Esophagus (tissue), 2 donors: ENCODE data around the gene CEP68. TPM values are rescaled to one million over a fixed set of nuclear protein-coding genes. Genes with fewer than 3 reads are reported as not detected.

ENCODE experiments used
- H3K27ac ChIP-seq, 2 donors: one replicate each; pipeline ENCODE4 v1.5.1; 2013; ENCODE audit warnings: low read depth in 2 of 2, mild to moderate bottlenecking in 2 of 2, inconsistent platforms in 1 of 2, low read length in 1 of 2, moderate library complexity in 1 of 2
- H3K27me3 ChIP-seq, 2 donors: one replicate each; pipeline ENCODE4 v1.6.1; 2013; ENCODE audit warnings: low read length in 2 of 2, control low read depth in 1 of 2, mild to moderate bottlenecking in 1 of 2; ENCODE audit not compliant: insufficient read depth in 2 of 2, control insufficient read depth in 1 of 2
- H3K36me3 ChIP-seq, 2 donors: one replicate each; pipeline ENCODE4 v1.6.1; 2013; ENCODE audit warnings: low read length in 1 of 2; ENCODE audit not compliant: control insufficient read depth in 2 of 2, insufficient read depth in 2 of 2
- H3K4me1 ChIP-seq, 2 donors: one replicate each; pipeline ENCODE4 v1.6.1; 2013; ENCODE audit warnings: low read length in 1 of 2; ENCODE audit not compliant: control insufficient read depth in 2 of 2, insufficient read depth in 2 of 2
- H3K4me3 ChIP-seq, 2 donors: one replicate each; pipeline ENCODE4 v1.5.1; 2013; ENCODE audit warnings: low read length in 2 of 2, mild to moderate bottlenecking in 2 of 2, low read depth in 1 of 2, moderate library complexity in 1 of 2
- H3K9me3 ChIP-seq, 2 donors: one replicate each; pipeline ENCODE4 v1.6.1; 2013; ENCODE audit warnings: mild to moderate bottlenecking in 2 of 2, low read depth in 1 of 2, low read length in 1 of 2, moderate library complexity in 1 of 2; ENCODE audit not compliant: control insufficient read depth in 2 of 2, insufficient read depth in 1 of 2
- WGBS, 2 donors: extraction: QIAGEN DNeasy Blood & Tissue Kit; methylation state at CpG; one replicate each; pipeline ENCODE4 v1.1.7; 2013; 5-methylcytosine and 5-hydroxymethylcytosine counted together
- polyA plus RNA-seq, 2 donors: library from polyadenylated mRNA; stranded (reverse); fragments of 200-250 nt; gene quantifications; one replicate each; pipeline ENCODE4 v1.2.3, GENCODE V29; 2013
- donor health status: healthy with polysubstance abuse.
- donor health status: Bipolar disorder and iron deficiency.

Gene CEP68
- polyA plus RNA-seq, 2 donors = 3.3 to 4.3 TPM

- H3K27ac ChIP-seq = no peak overlapping the region
- 56 to 69% methylated on average over 1 of the region's 1 CpG for WGBS, 2 donors
- no peak overlapping the region for H3K4me3 ChIP-seq
- H3K9me3 ChIP-seq = no peaks in the 10 kb centered on the region
- H3K36me3 ChIP-seq = peaks cover 2 to 9% of the 10 kb centered on the region in 2 donors
- H3K4me1 ChIP-seq = no peaks in the 10 kb centered on the region
- H3K27me3 ChIP-seq = no peaks in the 10 kb centered on the region
Observed at GRCh38 chr2:65097844-65098243, 41.6 kb downstream of the CEP68 start.

GRCh38 chr2:65098741-65099140 is 42.5 kb downstream of the CEP68 start:
- Histone ChIP-seq H3K27me3 (no peaks in the 10 kb centered on the region), H3K36me3 (peaks cover 2 to 9% of the 10 kb centered on the region in 2 donors), H3K9me3 (no peaks in the 10 kb centered on the region), H3K4me1 (no peaks in the 10 kb centered on the region), H3K4me3 (no peak overlapping the region), H3K27ac (no peak overlapping the region)
- WGBS, 2 donors = 87 to 88% methylated on average over 5 of the region's 5 CpGs

DNA sequence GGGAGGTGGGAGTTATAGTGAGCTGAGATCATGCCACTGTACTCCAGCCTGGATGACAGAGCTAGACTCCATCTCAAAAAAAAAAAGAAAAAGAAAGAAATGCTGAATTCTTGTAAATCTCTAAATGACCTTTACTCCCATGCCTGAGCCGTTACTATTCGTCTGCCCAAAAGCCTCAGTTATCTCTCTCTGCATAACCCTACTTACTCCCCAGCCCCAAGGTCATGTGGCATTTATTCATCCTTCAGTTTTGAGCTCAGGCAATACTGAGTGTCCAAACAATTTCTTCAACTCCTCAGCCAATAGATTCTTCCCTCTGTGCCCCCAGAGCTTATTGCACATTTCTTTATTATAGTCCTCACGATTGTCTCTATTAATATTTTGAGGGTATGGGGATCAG is 44.9 kb downstream of the CEP68 start:
- Histone ChIP-seq H3K4me3 (no peak overlapping the region), H3K36me3 (peaks cover 2 to 3% of the 10 kb centered on the region in 2 donors), H3K9me3 (no peaks in the 10 kb centered on the region), H3K27ac (no peak overlapping the region), H3K4me1 (no peaks in the 10 kb centered on the region), H3K27me3 (no peaks in the 10 kb centered on the region)
- 59 to 84% methylated on average over 3 of the region's 3 CpGs for WGBS, 2 donors

- 80 to 85% methylated on average over 6 of the region's 6 CpGs for WGBS, 2 donors
- H3K36me3 ChIP-seq = peaks cover 2 to 3% of the 10 kb centered on the region in 2 donors
Observed at GRCh38 chr2:65103013-65103715, 46.9 kb downstream of the CEP68 start.

GRCh38 chr2:65107530-65107929 is 51.3 kb downstream of the CEP68 start:
- H3K4me3 ChIP-seq = no peak overlapping the region
- H3K9me3 ChIP-seq = no peaks in the 10 kb centered on the region
- H3K4me1 ChIP-seq = no peaks in the 10 kb centered on the region
- no peaks in the 10 kb centered on the region for H3K36me3 ChIP-seq
- no peaks in the 10 kb centered on the region for H3K27me3 ChIP-seq
- no peak overlapping the region for H3K27ac ChIP-seq
- 97% methylated on average over 5 of the region's 5 CpGs for WGBS, 2 donors

More at GRCh38 chr2:65103013-65103715, 46.9 kb downstream of the CEP68 start:
- no peaks in the 10 kb centered on the region for H3K9me3 ChIP-seq
- no peak overlapping the region for H3K4me3 ChIP-seq
- no peaks in the 10 kb centered on the region for H3K4me1 ChIP-seq
- no peaks in the 10 kb centered on the region for H3K27me3 ChIP-seq
- H3K27ac ChIP-seq = no peak overlapping the region

GRCh38 chr2:65108780-65109179 is 52.6 kb downstream of the CEP68 start:
- H3K4me1 ChIP-seq = no peaks in the 10 kb centered on the region
- WGBS, 2 donors = 77 to 85% methylated on average over 6 of the region's 6 CpGs
- no peak overlapping the region for H3K27ac ChIP-seq
- no peaks in the 10 kb centered on the region for H3K27me3 ChIP-seq
- H3K9me3 ChIP-seq = no peaks in the 10 kb centered on the region
- H3K4me3 ChIP-seq = no peak overlapping the region
- H3K36me3 ChIP-seq = no peaks in the 10 kb centered on the region

DNA sequence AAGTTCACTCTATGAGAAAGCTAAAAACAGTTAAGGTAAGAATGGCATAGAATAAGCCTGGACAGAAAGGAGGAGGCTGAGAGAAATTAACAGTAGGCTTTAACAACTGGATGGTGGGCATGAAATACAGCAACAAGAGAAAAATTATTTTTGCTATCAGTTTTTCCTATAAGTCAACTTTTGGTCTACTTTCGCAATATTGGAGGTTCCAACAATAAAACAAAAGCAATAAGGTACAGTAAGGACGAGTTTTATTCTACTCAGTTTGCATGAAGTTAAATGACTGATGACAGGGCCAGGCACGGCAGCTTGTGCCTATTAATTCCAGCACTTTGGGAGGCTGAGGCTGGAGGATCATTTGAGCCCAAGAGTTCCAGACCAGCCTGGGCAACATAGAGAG is 56.4 kb downstream of the CEP68 start:
- H3K9me3 ChIP-seq = no peaks in the 10 kb centered on the region
- 48 to 53% methylated on average over 3 of the region's 3 CpGs for WGBS, 2 donors
- no peaks in the 10 kb centered on the region for H3K27me3 ChIP-seq
- no peak overlapping the region for H3K27ac ChIP-seq
- no peaks in the 10 kb centered on the region for H3K36me3 ChIP-seq
- no peaks in the 10 kb centered on the region for H3K4me1 ChIP-seq
- no peak overlapping the region for H3K4me3 ChIP-seq

- no peak overlapping the region for H3K4me3 ChIP-seq
- 94 to 98% methylated on average over 4 of the region's 4 CpGs for WGBS, 2 donors
- H3K27ac ChIP-seq = no peak overlapping the region
- no peaks in the 10 kb centered on the region for H3K9me3 ChIP-seq
- no peaks in the 10 kb centered on the region for H3K4me1 ChIP-seq
- H3K27me3 ChIP-seq = no peaks in the 10 kb centered on the region
- H3K36me3 ChIP-seq = no peaks in the 10 kb centered on the region
Observed at GRCh38 chr2:65113229-65113628, 57.0 kb downstream of the CEP68 start.

DNA sequence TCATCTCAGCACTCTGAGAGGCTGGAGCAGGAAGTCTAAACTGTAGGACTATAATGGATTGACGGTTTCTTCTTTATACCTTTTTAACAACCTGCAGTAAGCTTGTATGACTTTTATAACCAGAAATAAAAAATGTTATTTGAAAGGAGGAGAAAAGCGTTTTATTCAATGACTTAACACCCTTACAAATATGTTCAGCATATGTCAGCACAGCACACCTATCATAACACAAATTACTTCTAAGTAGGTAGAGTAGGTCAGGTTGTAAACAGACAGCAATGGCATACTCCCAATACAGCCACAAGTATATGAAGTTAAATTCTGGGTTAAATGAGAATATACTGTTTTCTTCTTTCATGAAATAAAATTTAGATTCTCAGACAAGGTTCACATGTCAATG is 57.6 kb downstream of the CEP68 start:
- H3K4me3 ChIP-seq = no peak overlapping the region
- no peaks in the 10 kb centered on the region for H3K4me1 ChIP-seq
- no peaks in the 10 kb centered on the region for H3K9me3 ChIP-seq
- no peaks in the 10 kb centered on the region for H3K36me3 ChIP-seq
- no peaks in the 10 kb centered on the region for H3K27me3 ChIP-seq
- 63 to 65% methylated on average over 2 of the region's 2 CpGs for WGBS, 2 donors
- H3K27ac ChIP-seq = no peak overlapping the region

DNA sequence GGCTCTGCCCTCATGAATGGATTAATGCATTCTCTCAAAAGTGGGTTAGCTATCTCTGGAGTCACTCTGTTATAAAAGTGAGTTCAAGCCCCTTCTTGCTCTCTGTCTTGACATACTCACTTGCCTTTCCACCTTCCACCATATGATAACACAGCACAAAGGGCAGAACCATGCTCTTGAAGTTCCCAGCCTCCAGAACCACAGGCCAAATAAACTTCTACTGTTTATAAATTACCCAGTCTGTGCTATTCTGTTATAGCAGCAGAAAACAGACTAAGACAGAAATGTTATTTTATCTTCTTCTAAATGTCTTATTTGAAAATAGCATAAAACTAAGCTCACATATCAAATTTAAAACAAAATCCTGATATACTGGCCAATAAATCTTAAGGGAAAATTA is 58.7 kb downstream of the CEP68 start:
- Histone ChIP-seq H3K4me1 (no peaks in the 10 kb centered on the region), H3K9me3 (no peaks in the 10 kb centered on the region), H3K27ac (no peak overlapping the region), H3K27me3 (no peaks in the 10 kb centered on the region), H3K4me3 (no peak overlapping the region), H3K36me3 (no peaks in the 10 kb centered on the region)
